ENCODE measurements around the gene UTP20. TPM values are rescaled to one million over a fixed set of nuclear protein-coding genes. Genes with fewer than 3 reads are reported as not detected.

The UTP20 gene
- total RNA-seq, 1 donor from 2014 or later = 21.4 TPM

DNA sequence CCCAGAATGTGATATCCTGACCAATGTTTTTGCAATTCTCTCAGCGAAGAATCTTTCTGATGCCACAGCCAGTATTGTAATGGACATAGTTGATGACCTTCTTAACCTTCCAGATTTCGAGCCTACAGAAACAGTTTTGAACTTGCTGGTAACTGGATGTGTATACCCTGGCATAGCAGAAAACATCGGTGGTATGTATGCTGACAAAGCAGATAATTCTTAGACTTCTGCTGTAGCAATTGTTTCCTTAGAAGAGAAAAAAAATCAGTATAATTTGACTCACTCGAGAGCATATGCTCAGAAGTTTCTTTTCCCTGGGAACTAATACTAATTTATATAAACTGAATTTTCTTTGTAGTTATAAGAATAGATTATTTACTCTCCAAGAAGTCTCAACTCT, 58.2 kb downstream of the UTP20 start:
- TF ChIP-seq, protein P1, sequence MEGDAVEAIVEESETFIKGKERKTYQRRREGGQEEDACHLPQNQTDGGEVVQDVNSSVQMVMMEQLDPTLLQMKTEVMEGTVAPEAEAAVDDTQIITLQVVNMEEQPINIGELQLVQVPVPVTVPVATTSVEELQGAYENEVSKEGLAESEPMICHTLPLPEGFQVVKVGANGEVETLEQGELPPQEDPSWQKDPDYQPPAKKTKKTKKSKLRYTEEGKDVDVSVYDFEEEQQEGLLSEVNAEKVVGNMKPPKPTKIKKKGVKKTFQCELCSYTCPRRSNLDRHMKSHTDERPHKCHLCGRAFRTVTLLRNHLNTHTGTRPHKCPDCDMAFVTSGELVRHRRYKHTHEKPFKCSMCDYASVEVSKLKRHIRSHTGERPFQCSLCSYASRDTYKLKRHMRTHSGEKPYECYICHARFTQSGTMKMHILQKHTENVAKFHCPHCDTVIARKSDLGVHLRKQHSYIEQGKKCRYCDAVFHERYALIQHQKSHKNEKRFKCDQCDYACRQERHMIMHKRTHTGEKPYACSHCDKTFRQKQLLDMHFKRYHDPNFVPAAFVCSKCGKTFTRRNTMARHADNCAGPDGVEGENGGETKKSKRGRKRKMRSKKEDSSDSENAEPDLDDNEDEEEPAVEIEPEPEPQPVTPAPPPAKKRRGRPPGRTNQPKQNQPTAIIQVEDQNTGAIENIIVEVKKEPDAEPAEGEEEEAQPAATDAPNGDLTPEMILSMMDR (conservative IDR thresholded peaks at IDR 0.05) = no peak
- DNase-seq (ENCODE audit: extremely low spot score, unreplicated experiment) = no peak
- no peaks in the 10 kb centered on the region for H3K4me1 Mint-ChIP-seq (ENCODE audit: unreplicated experiment)
- H3K27me3 Mint-ChIP-seq = no peaks in the 10 kb centered on the region
- no peak overlapping the region for H3K27ac Mint-ChIP-seq
- H3K9me3 Mint-ChIP-seq = no peaks in the 10 kb centered on the region
- H3K4me3 Mint-ChIP-seq = no peak overlapping the region
- peaks cover 23% of the 10 kb centered on the region for H3K36me3 Mint-ChIP-seq

DNA sequence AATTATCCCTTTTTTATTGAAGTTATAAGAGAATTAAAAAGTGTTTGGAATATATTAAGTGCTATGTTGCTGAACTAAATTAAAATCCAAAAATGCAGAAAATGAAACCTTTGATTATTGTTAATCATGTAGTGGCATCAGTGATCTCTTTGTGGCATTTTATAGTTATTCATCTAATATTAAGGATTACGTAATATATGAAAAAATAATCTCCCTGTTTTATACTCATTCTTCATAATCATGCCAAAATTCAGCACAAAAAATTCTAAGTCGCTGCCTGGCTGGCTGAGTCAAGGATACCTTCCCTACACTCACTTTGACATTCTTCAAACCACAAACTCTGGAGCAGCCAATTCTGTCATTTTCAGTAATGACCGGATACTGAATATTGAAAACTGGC, 64.0 kb downstream of the UTP20 start:
- no peaks in the 10 kb centered on the region for H3K27me3 Mint-ChIP-seq
- TF ChIP-seq, protein P1 (conservative IDR thresholded peaks at IDR 0.05) = no peak
- H3K4me3 Mint-ChIP-seq = no peak overlapping the region
- H3K4me1 Mint-ChIP-seq (ENCODE audit: unreplicated experiment) = no peaks in the 10 kb centered on the region
- peaks cover 30% of the 10 kb centered on the region for H3K36me3 Mint-ChIP-seq
- no peaks in the 10 kb centered on the region for H3K9me3 Mint-ChIP-seq
- DNase-seq (ENCODE audit: extremely low spot score, unreplicated experiment) = no peak
- no peak overlapping the region for H3K27ac Mint-ChIP-seq

DNA sequence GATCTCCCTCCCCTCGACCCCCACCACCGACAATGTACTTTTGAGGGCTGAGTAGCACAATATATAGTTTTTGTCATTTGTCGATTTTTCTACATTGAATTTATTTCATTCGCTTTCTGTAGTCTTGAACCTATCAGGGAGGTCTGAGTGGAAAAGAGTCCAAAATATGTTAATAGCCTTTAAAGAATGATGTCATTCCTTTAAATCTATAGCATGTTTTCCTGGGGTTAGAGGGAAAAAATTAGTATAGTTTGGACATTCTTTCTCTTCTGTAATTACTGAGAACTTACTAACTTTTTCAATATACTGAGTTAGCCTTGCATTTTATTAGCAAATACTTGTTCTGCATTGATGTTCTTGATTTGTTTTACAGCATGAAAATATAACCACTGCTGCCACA, 71.8 kb downstream of the UTP20 start:
- H3K4me1 Mint-ChIP-seq (ENCODE audit: unreplicated experiment) = no peaks in the 10 kb centered on the region
- H3K9me3 Mint-ChIP-seq = no peaks in the 10 kb centered on the region
- TF ChIP-seq, protein P1 (conservative IDR thresholded peaks at IDR 0.05) = no peak
- H3K36me3 Mint-ChIP-seq = peaks cover 32% of the 10 kb centered on the region
- H3K4me3 Mint-ChIP-seq = no peak overlapping the region
- DNase-seq (ENCODE audit: extremely low spot score, unreplicated experiment) = no peak
- no peaks in the 10 kb centered on the region for H3K27me3 Mint-ChIP-seq
- H3K27ac Mint-ChIP-seq = no peak overlapping the region

GRCh38 chr12:101356794-101357193, 76.9 kb downstream of the UTP20 start:
- no peaks in the 10 kb centered on the region for H3K27me3 Mint-ChIP-seq
- DNase-seq (ENCODE audit: extremely low spot score, unreplicated experiment) = no peak
- no peaks in the 10 kb centered on the region for H3K9me3 Mint-ChIP-seq
- H3K4me1 Mint-ChIP-seq (ENCODE audit: unreplicated experiment) = no peaks in the 10 kb centered on the region
- H3K4me3 Mint-ChIP-seq = no peak overlapping the region
- H3K27ac Mint-ChIP-seq = no peak overlapping the region
- TF ChIP-seq, protein P1 (conservative IDR thresholded peaks at IDR 0.05) = no peak
- peaks cover 19% of the 10 kb centered on the region for H3K36me3 Mint-ChIP-seq

- Mint-ChIP-seq H3K36me3 (peaks cover 29% of the 10 kb centered on the region), H3K4me3 (no peak overlapping the region), H3K4me1 (ENCODE audit: unreplicated experiment) (no peaks in the 10 kb centered on the region), H3K27me3 (no peaks in the 10 kb centered on the region), H3K9me3 (no peaks in the 10 kb centered on the region), H3K27ac (no peak overlapping the region)
- TF ChIP-seq, protein P1 (conservative IDR thresholded peaks at IDR 0.05) = no peak
- no peak for DNase-seq (ENCODE audit: extremely low spot score, unreplicated experiment)
Measured at GRCh38 chr12:101361455-101361854, 81.5 kb downstream of the UTP20 start.

DNA sequence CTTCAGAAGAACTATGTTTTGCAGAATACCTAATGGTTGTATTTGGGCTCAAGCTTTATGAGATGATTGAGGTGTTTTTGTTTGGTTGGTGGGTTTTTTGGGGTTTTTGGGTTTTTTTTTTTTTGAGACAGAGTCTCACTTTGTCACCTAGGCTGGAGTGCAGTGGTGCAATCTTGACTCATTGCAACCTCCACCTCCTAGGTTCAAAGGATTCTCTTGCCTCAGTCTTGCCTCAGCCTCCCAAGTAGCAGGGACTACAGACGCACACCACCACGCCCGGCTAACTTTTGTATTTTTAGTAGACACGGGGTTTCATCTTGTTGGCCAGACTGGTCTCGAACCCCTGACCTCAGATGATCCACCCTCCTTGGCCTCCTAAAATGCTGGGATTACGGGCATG, 88.1 kb downstream of the UTP20 start:
- no peaks in the 10 kb centered on the region for H3K9me3 Mint-ChIP-seq
- no peak overlapping the region for H3K27ac Mint-ChIP-seq
- no peaks in the 10 kb centered on the region for H3K4me1 Mint-ChIP-seq (ENCODE audit: unreplicated experiment)
- no peaks in the 10 kb centered on the region for H3K27me3 Mint-ChIP-seq
- TF ChIP-seq, protein P1 (conservative IDR thresholded peaks at IDR 0.05) = no peak
- no peak overlapping the region for H3K4me3 Mint-ChIP-seq
- H3K36me3 Mint-ChIP-seq = peaks cover 41% of the 10 kb centered on the region
- DNase-seq (ENCODE audit: extremely low spot score, unreplicated experiment) = no peak
